Measurements from ENCODE around the gene NR2C2. TPM values are rescaled to one million over a fixed set of nuclear protein-coding genes. Genes with fewer than 3 reads are reported as not detected.

NR2C2 gene
- total and polyA plus RNA-seq, 9 of the 15 experiments (the other 6 are each of a cell fraction or from before 2014, with no cell fraction given), result 6.1 to 33.0 (median 14.6) TPM

DNA sequence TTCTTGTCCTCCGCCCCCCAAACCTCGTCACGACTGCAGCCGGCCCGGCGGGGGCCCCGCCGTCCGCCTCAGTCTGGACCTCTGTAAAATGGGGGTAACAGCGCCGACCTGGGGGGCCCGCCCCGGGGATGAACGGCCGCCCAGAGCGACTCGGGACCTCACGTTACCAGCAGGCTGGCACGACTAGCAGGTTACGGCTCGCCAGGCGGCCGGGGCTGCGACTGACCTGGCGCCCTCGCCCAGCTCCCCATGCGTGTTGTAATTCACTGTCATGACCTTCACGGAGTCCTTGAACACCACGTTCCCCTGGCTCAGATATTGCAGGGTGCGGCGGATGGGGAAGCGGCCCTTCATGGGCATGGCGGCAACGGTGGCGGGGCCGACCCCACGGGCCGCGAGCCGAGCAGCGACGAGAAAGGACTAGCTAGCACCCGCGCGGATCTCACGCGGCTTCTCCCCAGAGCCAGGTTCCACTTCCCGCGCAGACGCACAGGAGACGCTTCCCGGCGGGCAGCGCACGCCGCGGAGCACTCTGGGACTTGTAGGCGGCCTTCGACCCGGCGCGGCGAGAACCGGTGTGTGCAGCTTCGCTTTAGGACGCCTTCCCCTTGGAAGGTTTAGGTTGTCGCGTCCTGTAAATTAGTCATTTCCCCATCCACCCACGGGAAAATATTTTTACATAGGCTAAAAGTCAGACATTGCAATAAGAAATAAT, 117.6 kb downstream of the NR2C2 start, which contains the start of gene MRPS25 (continued):
- TF ChIP-seq RBM14 (IDR thresholded peaks at IDR 0.05; ENCODE audit: borderline replicate concordance, insufficient read depth, low read depth, low read length) (no peak; the same call in 1 of the 2 replicates), SREBF1 (IDR thresholded peaks at IDR 0.05; ENCODE audit: borderline replicate concordance, low read depth, low read length) (no peak), KLF13 (tag; IDR thresholded peaks at IDR 0.05; ENCODE audit: borderline replicate concordance, low read depth) (no peak), BDP1 (IDR thresholded peaks at IDR 0.05; ENCODE audit: insufficient read depth, insufficient read length) (no peak), GABPB1 (CRISPR knock-in tag; IDR thresholded peaks at IDR 0.05) (peak; percentile 84), BRD4 (IDR thresholded peaks at IDR 0.05) (peak; percentile 86; the same call in 1 of the 2 replicates), TOE1 (IDR thresholded peaks at IDR 0.05; ENCODE audit: borderline replicate concordance) (no peak), TOE1 (CRISPR knock-in tag; IDR thresholded peaks at IDR 0.05; ENCODE audit: borderline replicate concordance, low read depth) (no peak), MEF2D (tag; conservative IDR thresholded peaks at IDR 0.05; ENCODE audit: low read depth) (no peak), NFRKB (IDR thresholded peaks at IDR 0.05; ENCODE audit: low read depth) (no peak; the same call in 1 of the 2 replicates), BCOR (IDR thresholded peaks at IDR 0.05) (peak; percentile 61), IRF2 (CRISPR knock-in tag; IDR thresholded peaks at IDR 0.05) (no peak)
- TF ChIP-seq, protein P1, sequence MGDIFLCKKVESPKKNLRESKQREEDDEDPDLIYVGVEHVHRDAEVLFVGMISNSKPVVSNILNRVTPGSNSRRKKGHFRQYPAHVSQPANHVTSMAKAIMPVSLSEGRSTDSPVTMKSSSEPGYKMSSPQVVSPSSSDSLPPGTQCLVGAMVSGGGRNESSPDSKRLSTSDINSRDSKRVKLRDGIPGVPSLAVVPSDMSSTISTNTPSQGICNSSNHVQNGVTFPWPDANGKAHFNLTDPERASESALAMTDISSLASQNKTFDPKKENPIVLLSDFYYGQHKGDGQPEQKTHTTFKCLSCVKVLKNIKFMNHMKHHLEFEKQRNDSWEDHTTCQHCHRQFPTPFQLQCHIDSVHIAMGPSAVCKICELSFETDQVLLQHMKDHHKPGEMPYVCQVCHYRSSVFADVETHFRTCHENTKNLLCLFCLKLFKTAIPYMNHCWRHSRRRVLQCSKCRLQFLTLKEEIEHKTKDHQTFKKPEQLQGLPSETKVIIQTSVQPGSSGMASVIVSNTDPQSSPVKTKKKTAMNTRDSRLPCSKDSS (IDR thresholded peaks at IDR 0.05; ENCODE audit: low read depth, partially characterized antibody), result no peak
- TF ChIP-seq, protein P2, sequence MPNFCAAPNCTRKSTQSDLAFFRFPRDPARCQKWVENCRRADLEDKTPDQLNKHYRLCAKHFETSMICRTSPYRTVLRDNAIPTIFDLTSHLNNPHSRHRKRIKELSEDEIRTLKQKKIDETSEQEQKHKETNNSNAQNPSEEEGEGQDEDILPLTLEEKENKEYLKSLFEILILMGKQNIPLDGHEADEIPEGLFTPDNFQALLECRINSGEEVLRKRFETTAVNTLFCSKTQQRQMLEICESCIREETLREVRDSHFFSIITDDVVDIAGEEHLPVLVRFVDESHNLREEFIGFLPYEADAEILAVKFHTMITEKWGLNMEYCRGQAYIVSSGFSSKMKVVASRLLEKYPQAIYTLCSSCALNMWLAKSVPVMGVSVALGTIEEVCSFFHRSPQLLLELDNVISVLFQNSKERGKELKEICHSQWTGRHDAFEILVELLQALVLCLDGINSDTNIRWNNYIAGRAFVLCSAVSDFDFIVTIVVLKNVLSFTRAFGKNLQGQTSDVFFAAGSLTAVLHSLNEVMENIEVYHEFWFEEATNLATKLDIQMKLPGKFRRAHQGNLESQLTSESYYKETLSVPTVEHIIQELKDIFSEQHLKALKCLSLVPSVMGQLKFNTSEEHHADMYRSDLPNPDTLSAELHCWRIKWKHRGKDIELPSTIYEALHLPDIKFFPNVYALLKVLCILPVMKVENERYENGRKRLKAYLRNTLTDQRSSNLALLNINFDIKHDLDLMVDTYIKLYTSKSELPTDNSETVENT (CRISPR knock-in tag; IDR thresholded peaks at IDR 0.05), result peak; percentile 89
- TF ChIP-seq, protein P3, sequence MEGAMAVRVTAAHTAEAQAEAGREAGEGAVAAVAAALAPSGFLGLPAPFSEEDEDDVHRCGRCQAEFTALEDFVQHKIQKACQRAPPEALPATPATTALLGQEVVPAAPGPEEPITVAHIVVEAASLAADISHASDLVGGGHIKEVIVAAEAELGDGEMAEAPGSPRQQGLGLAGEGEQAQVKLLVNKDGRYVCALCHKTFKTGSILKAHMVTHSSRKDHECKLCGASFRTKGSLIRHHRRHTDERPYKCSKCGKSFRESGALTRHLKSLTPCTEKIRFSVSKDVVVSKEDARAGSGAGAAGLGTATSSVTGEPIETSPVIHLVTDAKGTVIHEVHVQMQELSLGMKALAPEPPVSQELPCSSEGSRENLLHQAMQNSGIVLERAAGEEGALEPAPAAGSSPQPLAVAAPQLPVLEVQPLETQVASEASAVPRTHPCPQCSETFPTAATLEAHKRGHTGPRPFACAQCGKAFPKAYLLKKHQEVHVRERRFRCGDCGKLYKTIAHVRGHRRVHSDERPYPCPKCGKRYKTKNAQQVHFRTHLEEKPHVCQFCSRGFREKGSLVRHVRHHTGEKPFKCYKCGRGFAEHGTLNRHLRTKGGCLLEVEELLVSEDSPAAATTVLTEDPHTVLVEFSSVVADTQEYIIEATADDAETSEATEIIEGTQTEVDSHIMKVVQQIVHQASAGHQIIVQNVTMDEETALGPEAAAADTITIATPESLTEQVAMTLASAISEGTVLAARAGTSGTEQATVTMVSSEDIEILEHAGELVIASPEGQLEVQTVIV (CRISPR knock-in tag; IDR thresholded peaks at IDR 0.05; ENCODE audit: borderline replicate concordance), result 0 out of 2 replicates have a peak, but pooled peaks have one; percentile 46
- TF ChIP-seq, protein P4, sequence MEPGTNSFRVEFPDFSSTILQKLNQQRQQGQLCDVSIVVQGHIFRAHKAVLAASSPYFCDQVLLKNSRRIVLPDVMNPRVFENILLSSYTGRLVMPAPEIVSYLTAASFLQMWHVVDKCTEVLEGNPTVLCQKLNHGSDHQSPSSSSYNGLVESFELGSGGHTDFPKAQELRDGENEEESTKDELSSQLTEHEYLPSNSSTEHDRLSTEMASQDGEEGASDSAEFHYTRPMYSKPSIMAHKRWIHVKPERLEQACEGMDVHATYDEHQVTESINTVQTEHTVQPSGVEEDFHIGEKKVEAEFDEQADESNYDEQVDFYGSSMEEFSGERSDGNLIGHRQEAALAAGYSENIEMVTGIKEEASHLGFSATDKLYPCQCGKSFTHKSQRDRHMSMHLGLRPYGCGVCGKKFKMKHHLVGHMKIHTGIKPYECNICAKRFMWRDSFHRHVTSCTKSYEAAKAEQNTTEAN (CRISPR knock-in tag; IDR thresholded peaks at IDR 0.05), result peak; percentile 88
- TF ChIP-seq, protein P5, sequence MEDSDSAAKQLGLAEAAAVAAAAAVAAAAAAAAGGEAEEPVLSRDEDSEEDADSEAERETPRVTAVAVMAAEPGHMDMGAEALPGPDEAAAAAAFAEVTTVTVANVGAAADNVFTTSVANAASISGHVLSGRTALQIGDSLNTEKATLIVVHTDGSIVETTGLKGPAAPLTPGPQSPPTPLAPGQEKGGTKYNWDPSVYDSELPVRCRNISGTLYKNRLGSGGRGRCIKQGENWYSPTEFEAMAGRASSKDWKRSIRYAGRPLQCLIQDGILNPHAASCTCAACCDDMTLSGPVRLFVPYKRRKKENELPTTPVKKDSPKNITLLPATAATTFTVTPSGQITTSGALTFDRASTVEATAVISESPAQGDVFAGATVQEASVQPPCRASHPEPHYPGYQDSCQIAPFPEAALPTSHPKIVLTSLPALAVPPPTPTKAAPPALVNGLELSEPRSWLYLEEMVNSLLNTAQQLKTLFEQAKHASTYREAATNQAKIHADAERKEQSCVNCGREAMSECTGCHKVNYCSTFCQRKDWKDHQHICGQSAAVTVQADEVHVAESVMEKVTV (CRISPR knock-in tag; IDR thresholded peaks at IDR 0.05), result no peak
